Keratinocyte (primary cell): ENCODE results near the gene ATP11A. TPM values are rescaled to one million over a fixed set of nuclear protein-coding genes. Genes with fewer than 3 reads are reported as not detected.

Source experiments
- DNase-seq: peaks from one replicate; pipeline ENCODE4 v3.0.0-alpha.2; 2011; ENCODE audit warnings: low read depth, missing footprints, low spot score
- FAIRE-seq: peaks from 2 replicates; lab custom pipeline; 2011; peaks lifted over from hg19 to GRCh38; lab: Jason Lieb, UNC
- H2AFZ ChIP-seq: 2 replicates; pipeline ENCODE4 v1.6.0; 2012; ENCODE audit warnings: low read length, control low read depth, inconsistent platforms; ENCODE audit not compliant: control insufficient read depth
- H3K27ac ChIP-seq: 2 replicates; pipeline ENCODE4 v1.5.1; 2011; ENCODE audit warnings: low read length; ENCODE audit not compliant: control insufficient read depth, insufficient read depth
- H3K27me3 ChIP-seq: 3 replicates; pipeline ENCODE4 v1.6.0; 2011; ENCODE audit warnings: low read length; ENCODE audit not compliant: control insufficient read depth, insufficient read depth; ENCODE audit errors: extremely low read depth
- H3K36me3 ChIP-seq, 2 experiments: 2 replicates in 1 of 2; 3 replicates in 1 of 2; pipeline ENCODE4 v1.5.1; 2011; ENCODE audit warnings: low read length in 2 of 2, mild to moderate bottlenecking in 1 of 2; ENCODE audit not compliant: control insufficient read depth in 2 of 2, insufficient read depth in 2 of 2; ENCODE audit errors: extremely low read depth in 1 of 2
- H3K4me1 ChIP-seq: 3 replicates; pipeline ENCODE4 v1.5.1; 2011; ENCODE audit warnings: low read length; ENCODE audit not compliant: control insufficient read depth, insufficient read depth; ENCODE audit errors: extremely low read depth
- H3K4me2 ChIP-seq: 3 replicates; pipeline ENCODE4 v1.6.0; 2011; ENCODE audit warnings: low read depth, low read length; ENCODE audit not compliant: control insufficient read depth, insufficient read depth; ENCODE audit errors: extremely low read depth
- H3K4me3 ChIP-seq, 3 experiments: fragments of 200-600 bp in 1 of 3; sonication (generic) in 1 of 3; 2 replicates in 2 of 3; 3 replicates in 1 of 3; pipeline ENCODE4 v1.5.1; 2011 to 2016; ENCODE audit warnings: low read length in 3 of 3, mild to moderate bottlenecking in 3 of 3, control low read depth in 2 of 3, inconsistent platforms in 1 of 3, low read depth in 1 of 3, mixed read lengths in 1 of 3, mixed run types in 1 of 3, moderate library complexity in 1 of 3; ENCODE audit not compliant: control insufficient read depth in 2 of 3, insufficient read depth in 2 of 3; ENCODE audit errors: extremely low read depth in 1 of 3
- H3K79me2 ChIP-seq: 2 replicates; pipeline ENCODE4 v1.6.0; 2012; ENCODE audit warnings: low read length; ENCODE audit not compliant: control insufficient read depth, insufficient read depth
- H3K9ac ChIP-seq: 3 replicates; pipeline ENCODE4 v1.6.0; 2011; ENCODE audit warnings: low read length; ENCODE audit not compliant: control insufficient read depth, insufficient read depth; ENCODE audit errors: extremely low read depth
- H3K9me1 ChIP-seq: 3 replicates; pipeline ENCODE4 v1.6.0; 2011; ENCODE audit warnings: low read length; ENCODE audit not compliant: control insufficient read depth, insufficient read depth; ENCODE audit errors: extremely low read depth
- H3K9me3 ChIP-seq: 2 replicates; pipeline ENCODE4 v1.5.1; 2012; ENCODE audit warnings: low read depth, low read length; ENCODE audit not compliant: control insufficient read depth
- H4K20me1 ChIP-seq: 3 replicates; pipeline ENCODE4 v1.6.0; 2011; ENCODE audit warnings: low read length; ENCODE audit not compliant: control insufficient read depth, insufficient read depth; ENCODE audit errors: extremely low read depth
- CTCF ChIP-seq, 3 experiments: IDR thresholded peaks in 1 of 3; conservative IDR thresholded peaks in 1 of 3; optimal IDR thresholded peaks in 1 of 3; 2 replicates in 2 of 3; 3 replicates in 1 of 3; pipeline versions ENCODE3 to v1.5.1; 2011; ENCODE audit warnings: low read length in 3 of 3, mild to moderate bottlenecking in 3 of 3, moderate library complexity in 2 of 3, control low read depth in 1 of 3, inconsistent platforms in 1 of 3; ENCODE audit not compliant: insufficient read depth in 2 of 3; ENCODE audit errors: extremely low read depth in 1 of 3
- EZH2 ChIP-seq: IDR thresholded peaks from one replicate; pipeline ENCODE4 v1.6.1; 2012; ENCODE audit warnings: inconsistent platforms, mild to moderate bottlenecking, low read length, moderate library complexity
- dilution Hi-C: fragments of 300-500 bp; cut with MboI; formaldehyde crosslinking; loops from one replicate; pipeline ENCODE4 v1.7.0; 2020; ENCODE audit warnings: low sequenced_read_pairs; ENCODE audit not compliant: extremely low pct_ligation_motif_present
- polyA plus RNA-seq, 5 experiments: library from polyadenylated mRNA; depleted of rRNA in 3 of 5; stranded (reverse) in 3 of 5; stranded (forward) in 1 of 5; unstranded in 1 of 5; fragments of >200 nt; gene quantifications; 1 replicate in 1 of 5; 2 replicates in 3 of 5; 3 replicates in 1 of 5; pipeline versions ENCODE4 v1.2.1 to v1.2.3, GENCODE V29; 2011 to 2012; ENCODE audit warnings: missing spikeins in 2 of 5, low read depth in 1 of 5, low replicate concordance in 1 of 5

Gene ATP11A
- polyA plus RNA-seq, 1 donor (not counting 4 experiments of a cell fraction or from before 2014, with no cell fraction given): 4.3 TPM

- no peak for DNase-seq
- Histone ChIP-seq H2AFZ (no peak overlapping the region), H3K9me3 (no peaks in the 10 kb centered on the region), H4K20me1 (no peaks in the 10 kb centered on the region), H3K79me2 (peaks cover 4% of the 10 kb centered on the region), H3K9me1 (no peaks in the 10 kb centered on the region), H3K36me3 (no peaks in the 10 kb centered on the region), H3K27ac (no peak overlapping the region), H3K4me1 (peaks cover 19% of the 10 kb centered on the region), H3K4me3 (no peak overlapping the region), H3K9ac (no peak overlapping the region), H3K4me2 (no peak overlapping the region), H3K27me3 (no peaks in the 10 kb centered on the region)
- dilution Hi-C loops: no loop called here
- FAIRE-seq: no peak
- no peak for TF ChIP-seq CTCF (optimal IDR thresholded peaks at IDR 0.05 in 1 of 3, IDR thresholded peaks at IDR 0.05 in 1 of 3, conservative IDR thresholded peaks at IDR 0.05 in 1 of 3; ENCODE audit: extremely low read depth in 1 of 3, insufficient read depth in 2 of 3, low read length in 3 of 3)
- no peak for TF ChIP-seq EZH2
Observed at GRCh38 chr13:112772929-112773328, 83.1 kb downstream of the ATP11A start.

- Histone ChIP-seq H3K4me2 (peak overlapping the region; percentile 57), H3K79me2 (peaks cover 4% of the 10 kb centered on the region), H3K4me3 (no peak overlapping the region), H2AFZ (no peak overlapping the region), H3K4me1 (peaks cover 19% of the 10 kb centered on the region), H3K27ac (no peak overlapping the region), H3K9me1 (no peaks in the 10 kb centered on the region), H3K27me3 (no peaks in the 10 kb centered on the region), H3K9me3 (no peaks in the 10 kb centered on the region), H4K20me1 (no peaks in the 10 kb centered on the region), H3K36me3 (no peaks in the 10 kb centered on the region), H3K9ac (no peak overlapping the region)
- FAIRE-seq (no peak), DNase-seq (no peak)
- TF ChIP-seq EZH2: no peak
- TF ChIP-seq CTCF (optimal IDR thresholded peaks at IDR 0.05 in 1 of 3, IDR thresholded peaks at IDR 0.05 in 1 of 3, conservative IDR thresholded peaks at IDR 0.05 in 1 of 3; ENCODE audit: extremely low read depth in 1 of 3, insufficient read depth in 2 of 3, low read length in 3 of 3): no peak
- dilution Hi-C loops: no loop called here
Observed at GRCh38 chr13:112773601-112774447, 84.0 kb downstream of the ATP11A start.
